Hepatic stellate cell (primary cell): ENCODE data around the gene MDFIC2.
A peak's percentile ranks its signal among the peaks of the same experiment; 100 is the strongest.
"Not testable (repeated sequence)": the region's sequence is repeated elsewhere in the genome, so short reads cannot be mapped to it uniquely, and the experiment has no call there.

Source experiments
- DNase-seq: peaks from one replicate; pipeline ENCODE4 v3.0.0; 2011; ENCODE audit warnings: low spot score

Gene MDFIC2

DNA sequence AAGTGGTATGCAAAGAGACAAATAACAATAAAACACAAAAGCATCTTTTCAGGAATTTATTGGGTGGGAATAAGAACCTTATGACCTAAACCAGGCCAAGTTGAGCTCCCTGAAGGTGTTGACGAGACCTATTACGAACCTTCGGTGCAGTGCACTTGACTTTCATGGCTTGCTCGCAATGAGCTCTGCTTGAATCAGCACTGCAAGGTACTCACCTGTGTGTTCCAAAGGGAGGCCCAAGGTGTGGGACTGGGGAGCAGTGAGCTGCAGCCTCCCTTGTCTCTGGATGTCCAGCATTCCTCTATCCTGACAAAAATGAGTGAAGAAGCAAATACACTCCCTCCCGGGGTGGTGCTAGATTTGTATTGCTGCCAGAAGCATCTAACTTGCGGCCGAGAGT, at the start of gene MDFIC2:
TSS of gene MDFIC2 (minus strand) at position 303 of the 400 bp plus-strand sequence. CDS start 665 bp downstream, outside the sequence.
- no peak for DNase-seq

DNA sequence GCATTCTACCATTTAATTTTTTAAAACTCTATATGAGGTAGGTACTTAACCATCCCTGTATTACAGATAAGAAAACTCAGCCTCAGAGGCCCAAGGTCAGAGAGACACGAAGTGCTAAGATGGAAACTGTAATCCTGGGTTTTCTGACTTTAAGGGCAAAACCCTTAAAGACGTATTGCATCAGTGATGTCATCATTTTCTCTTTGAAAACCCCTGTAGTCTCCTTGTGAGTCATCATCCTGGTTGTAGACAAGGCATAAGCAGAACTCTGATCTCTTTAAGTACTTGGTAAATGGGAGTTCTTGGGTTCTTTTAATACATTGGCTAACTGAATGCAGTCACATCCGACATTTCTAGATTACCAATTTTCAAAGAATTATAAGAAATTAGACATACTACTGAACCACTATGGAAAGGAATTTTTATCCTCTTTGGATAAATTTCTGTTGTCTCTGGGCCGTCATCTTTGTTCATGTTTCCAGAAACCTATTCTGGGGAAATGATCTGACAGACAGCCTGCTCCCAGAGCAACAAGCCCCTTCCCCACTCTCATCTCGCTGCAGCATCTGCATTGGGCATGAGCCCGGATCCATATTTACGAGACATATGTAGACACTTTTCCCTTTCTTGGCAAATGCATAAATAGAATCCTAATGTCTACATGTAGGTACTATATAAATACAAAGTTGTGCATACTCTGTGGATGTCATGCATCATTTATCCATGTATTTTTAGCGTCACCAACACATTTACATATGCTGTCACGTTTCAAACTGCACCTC, 48.7 kb upstream of the MDFIC2 start:
- no peak for DNase-seq

DNA sequence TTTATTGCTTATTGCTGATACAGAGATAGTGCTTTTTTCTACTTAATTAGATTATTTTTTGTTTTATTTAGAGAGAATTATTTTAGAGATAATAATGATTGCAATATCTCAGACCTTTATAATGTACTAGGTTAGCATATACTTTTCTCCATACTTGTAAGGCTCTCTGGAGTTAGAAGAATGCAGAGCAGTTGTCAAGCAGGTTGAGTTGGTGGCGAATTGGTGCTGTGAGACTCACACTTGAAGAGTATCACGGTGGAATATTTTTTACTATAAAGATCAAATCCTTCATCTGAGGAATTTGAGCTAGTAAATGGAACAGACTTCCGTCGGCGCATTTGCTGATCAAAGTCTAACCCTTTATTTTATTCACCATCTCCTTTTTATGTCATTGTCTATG, 47.3 kb upstream of the MDFIC2 start:
- DNase-seq: no peak

DNA sequence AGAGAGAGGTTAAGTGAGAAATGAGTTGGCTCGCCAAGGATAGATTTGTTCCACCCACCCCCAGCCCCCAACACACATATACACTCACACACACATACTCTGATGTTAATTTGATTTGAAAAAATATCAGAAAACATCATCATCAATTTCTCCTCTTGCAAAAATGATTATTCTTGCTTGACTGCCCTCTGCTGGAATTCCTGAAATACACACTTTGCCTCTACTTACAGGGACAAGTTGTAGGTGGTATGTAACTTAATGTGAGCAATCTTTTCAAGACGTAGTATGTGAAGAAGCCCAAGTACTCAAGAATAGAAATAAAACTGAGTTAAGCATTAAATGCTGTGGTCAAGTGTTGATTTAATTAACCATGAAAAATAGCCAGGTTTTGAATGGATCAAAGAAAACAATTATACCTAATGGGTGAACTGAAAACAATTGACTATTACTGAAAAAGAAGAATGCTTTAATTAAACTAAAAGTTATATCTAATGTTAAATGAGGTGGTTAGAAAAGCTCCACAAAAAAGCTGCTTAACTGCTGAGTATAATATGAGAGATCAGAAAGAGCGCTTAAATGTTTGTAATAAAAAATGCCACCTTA, 46.6 kb upstream of the MDFIC2 start:
- peak; percentile 1 for DNase-seq

DNA sequence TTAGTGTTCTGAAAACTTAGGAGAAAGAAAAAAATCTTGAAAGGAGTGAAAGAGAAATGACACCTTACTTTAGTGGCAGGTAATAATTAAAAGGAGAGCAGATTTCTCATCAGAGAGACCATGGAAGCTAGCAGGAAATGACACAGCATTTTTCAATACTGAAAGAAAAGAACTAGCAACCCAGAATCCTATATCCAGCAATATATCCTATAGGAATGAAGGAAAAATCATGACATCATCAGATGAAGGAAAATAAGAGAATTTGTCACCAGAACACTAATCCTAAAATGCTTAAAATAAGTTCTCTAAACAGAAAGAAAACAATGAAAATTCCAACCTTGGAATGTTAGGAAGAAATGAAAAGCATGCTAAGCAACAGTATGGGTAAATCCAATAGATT, 39.8 kb upstream of the MDFIC2 start:
- DNase-seq: no peak

DNA sequence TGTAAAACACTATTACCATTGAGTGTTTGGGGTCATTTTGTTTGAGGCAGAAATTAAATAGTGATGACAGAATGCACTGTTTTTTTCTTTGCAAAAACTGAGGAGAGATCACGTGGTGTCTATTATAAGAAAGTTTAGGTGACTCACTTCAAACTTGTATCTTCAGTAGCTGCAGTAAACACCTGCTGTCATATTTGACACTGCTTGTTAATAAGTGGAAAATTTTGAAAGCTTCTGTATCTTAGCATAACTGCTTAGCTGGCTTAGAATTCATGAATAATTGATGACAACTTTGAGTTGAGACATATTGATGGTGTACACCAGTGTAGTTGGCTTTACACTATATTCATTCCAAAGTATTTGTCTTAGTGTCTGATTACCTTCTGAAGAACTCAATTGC, 29.7 kb upstream of the MDFIC2 start:
- DNase-seq: no peak

DNA sequence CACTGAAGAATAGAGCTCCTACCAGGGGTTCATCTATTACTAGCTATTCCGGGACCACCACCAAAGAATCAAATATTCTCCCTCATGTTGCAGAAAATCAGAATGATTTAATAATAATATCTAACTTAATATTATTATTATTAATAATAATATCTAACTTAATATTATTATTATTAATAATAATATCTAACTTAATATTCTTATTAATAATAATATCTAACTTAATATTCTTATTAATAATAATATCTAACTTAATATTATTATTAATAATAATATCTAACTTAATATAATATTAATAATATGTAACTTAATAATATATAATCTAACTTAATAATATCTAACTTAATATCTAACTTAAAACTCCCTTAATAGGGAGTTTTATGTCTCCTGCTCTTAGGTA, 24.4 kb upstream of the MDFIC2 start:
- DNase-seq: not testable (repeated sequence)

DNA sequence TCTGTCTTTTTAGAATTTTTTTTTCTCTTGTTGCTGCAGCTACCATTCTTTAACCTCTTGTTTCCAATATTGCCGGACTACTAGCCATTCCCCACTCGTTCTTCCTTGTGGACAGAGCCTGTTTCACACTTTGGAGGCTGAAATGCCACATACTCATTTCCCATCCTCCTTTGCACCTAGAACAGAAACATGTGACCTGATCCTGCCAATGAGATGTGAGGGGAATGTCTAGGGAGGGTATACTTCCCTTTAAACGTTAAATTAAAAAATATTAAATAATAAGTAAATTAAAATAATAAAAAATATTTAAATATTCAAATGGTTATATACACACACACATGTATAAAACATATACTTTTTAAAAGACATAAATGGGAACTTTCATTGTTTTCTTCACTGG, 20.6 kb upstream of the MDFIC2 start:
- DNase-seq: no peak

DNA sequence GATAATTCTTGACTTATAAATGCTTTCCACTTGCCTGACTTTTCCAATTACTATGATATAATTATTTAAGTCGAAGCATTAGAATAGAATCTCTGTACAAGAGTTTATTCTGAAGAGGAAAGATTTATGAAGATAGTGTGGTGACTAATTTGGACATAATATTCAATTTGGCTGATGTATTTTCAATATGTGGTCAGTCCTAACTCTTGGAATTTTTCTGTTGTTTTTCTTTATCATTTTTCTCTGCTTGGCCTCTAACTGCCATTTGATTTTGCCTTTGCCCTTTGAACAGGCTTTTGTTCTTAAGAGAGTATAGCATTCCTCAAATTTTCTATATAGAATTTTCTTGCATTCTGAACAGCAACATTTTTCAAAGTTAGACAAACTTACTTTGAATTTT, 2.6 kb upstream of the MDFIC2 start:
- DNase-seq: no peak

DNA sequence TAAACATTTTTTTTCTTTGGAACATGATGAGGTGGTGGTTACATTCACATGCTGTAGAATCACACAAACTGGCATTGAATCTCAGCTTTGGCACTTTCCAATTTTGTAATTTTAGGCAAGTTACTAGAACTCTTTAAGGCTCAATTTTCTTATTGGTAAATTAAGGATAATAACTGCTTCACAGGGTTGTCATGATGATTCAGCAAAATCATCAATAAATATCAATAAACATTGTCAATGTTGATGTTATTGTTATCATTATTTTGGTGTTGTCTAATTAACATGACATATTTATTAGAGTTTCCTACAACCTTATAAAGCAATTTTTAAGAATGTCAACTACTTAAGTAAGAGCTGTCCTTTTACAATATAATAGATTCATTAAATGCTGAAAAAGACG, 1.6 kb downstream of the MDFIC2 start:
- DNase-seq: no peak

DNA sequence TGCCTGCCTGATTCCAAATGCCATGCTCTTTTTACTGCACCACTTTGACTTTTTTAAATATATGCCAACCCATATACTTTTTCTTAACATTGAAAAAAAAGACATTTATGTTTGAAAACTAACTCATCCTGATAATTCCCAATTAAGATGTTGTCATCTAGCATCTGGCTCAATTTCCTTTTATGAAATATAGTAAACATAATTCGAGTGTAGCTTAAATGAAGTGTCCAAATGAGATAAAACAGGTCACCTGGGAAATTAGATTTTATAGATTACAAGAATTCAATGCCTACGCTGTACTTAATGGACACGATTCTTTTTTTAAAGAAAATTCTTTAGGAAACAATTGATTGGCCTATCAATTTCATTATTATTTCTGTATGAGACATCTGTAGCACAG, 2.8 kb downstream of the MDFIC2 start:
- DNase-seq: no peak

DNA sequence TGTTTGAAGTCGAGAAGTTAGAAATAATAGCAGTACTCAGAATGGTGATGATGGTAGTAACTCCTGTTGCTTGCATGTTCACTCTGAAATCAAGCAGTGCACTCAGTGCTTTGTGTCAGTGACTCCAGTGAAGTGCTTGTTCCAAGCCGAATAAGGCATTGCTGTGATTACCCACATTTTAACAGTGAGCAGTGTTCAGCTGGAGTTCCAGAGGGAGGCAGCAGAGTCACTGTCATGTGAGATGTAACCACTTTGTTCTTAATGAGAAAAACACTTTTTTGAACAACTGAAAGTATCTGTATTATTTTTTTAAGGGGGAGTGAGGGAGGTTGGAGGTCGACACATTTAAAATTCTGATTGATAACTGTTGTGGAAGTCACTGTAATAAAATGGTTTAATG, 3.7 kb downstream of the MDFIC2 start:
- peak; percentile 6 for DNase-seq

DNA sequence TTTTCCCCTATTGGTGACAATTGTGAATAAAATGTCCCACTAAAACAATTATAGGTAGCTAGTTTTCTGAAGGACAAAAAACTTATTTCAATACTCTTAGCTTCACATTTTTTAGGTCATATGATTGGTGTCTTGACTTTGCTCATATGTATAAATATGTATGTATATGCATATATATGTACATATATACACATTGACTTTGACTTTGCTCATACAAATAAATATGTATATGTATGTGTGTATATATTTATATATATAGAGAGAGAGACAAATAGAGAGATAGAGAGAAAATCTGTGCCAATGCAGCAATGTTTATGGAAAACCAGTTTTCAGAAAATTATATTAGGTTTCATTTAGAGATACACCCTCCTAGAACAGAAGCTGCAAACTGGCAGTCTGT, 5.7 kb downstream of the MDFIC2 start:
- no peak for DNase-seq

DNA sequence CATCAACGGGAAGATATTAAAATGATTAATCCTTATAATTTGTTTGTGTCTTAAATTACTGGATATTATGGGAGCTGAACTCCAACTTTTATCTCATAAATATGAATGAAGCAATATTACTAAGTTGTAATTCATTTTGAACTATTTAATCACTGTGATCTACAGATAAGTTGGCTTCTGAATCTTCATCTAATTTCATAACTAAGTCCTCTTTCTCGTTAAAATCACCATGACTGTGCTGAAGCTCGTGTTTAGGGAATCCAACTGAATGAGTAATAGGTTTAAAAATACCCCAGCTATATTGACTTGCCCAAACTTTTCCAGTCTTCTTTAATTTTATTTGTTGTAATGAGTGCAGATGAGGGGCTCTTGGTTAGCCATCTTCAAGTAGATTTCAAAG, 14.1 kb downstream of the MDFIC2 start:
- peak; percentile 10 for DNase-seq

DNA sequence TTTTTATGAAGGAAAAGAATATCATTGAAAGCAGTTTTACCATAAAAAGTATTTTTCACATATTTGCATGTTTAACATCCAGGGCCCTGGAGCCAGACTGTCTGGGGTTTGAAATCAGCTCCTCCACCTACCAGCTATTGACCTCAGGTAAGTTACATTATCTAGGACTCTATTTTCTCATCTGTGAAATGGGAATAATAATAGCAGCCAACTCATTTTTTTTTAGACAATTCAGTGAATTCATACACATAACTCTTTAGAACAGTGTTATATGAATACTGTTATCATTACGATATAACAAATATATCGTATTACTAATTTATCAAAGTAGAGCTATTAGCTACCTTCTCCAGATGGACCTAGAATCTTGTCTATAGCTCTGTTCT, 21.3 kb downstream of the MDFIC2 start:
- no peak for DNase-seq

DNA sequence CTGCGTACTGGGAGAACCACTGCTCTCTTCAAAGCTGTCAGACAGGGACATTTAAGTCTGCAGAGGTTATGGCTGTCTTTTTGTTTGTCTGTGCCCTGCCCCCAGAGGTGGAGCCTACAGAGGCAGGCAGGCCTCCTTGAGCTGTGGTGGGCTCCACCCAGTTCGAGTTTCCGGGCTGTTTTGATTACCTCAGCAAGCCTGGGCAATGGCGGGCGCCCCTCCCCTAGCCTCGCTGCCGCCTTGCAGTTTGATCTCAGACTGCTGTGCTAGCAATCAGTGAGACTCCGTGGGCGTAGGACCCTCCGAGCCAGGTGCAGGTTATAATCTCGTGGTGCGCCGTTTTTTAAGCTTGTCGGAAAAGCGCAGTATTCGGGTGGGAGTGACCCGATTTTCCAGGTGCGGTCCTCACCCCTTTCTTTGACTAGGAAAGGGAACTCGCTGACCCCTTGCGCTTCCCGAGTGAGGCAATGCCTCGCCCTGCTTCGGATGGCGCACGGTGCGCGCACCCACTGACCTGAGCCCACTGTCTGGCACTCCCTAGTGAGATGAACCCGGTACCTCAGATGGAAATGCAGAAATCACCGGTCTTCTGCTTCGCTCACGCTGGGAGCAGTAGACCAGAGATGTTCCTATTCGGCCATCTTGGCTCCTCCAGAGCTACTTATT, 21.9 kb downstream of the MDFIC2 start:
- not testable (repeated sequence) for DNase-seq

DNA sequence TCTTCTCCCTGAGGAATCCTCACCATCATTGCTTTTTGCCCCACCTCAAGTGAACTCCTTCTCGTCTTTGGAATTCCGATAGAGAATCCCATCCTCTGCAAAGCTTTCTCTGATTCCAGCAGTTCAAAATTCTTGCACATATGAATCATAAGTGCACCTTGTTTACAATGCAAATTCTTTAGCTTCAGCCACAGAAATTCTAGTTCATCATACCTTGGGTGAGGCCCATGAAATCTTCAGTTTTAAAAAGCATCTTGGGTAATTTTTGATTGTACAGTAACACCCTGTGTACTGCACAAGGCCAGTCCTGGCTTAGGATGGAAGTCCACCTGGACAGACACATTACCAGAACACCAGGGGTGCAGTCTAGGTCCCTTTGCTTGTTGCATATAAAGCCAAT, 30.8 kb downstream of the MDFIC2 start:
- DNase-seq: peak; percentile 3

DNA sequence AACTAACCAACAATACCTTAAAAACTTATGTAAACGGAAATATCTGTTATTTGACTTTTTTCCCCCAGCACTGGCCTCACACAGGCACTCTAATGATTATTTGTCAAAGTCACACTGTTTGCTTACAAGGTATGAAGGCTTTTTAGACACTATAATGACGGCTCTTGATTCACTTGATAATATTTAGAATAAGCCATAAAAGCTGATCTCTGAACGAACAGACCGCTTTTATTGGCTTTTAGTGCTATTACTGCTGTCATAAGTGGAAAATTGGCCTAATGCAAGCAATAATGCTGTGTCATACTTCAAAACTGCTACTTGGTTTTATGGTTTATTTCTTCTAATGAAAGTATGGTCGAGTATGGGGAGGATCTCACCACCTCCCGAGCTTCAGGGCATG, 35.1 kb downstream of the MDFIC2 start:
- no peak for DNase-seq

DNA sequence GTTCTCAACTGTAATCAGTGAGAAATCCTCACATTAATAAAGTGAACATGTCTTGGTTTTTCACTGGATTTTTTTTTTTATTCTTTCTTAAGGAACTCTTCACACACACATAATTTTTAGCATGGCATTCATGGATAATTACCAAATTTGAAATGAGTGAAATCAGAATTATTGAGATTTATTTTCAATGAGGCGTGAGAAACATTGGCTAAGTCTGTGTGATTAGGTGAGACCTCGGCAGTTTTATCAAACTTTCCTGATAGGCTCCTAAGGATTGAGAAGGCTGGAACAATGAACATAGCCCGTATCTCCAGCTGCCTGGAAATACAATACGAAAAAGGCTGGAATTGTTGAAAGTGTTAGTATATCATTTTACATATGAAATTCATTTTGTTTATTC, 35.5 kb downstream of the MDFIC2 start:
- no peak for DNase-seq

DNA sequence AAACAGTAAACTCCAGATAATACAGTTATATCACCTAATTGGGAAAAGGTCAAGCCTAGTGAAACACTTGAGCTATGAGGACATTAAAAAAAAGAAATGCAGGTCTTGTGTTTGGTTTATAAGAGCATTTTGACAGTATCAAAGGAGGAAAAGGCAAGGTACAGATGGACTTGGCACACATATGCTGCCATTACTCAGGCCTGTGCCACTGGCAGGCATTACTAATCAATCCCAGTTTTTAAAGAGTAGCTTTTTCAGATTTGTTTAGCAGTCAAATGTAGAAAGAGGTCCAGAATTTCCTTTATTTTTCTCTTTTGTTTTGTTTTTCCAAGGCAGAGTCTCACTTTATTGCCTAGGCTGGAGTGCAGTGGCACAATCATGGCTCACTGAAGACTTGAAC, 38.9 kb downstream of the MDFIC2 start:
- no peak for DNase-seq

DNA sequence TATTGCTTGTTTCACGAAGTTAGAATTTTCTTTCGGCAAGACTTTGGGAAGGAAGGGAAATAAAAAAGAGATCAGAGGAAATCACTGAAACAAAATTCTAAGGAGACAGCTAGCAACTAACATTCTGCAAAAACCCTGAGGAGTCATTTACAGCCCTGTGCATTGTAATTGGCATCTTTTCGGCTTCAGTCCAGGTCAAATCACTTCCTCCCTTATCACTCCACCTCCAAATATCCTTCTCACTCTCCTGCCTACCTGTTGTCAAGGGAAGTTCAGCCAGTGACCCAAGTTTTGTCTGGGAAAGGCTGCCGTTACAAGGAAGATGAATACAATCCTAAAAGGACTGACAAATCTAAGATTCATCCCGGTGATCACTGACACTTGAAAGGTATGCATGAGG, 39.6 kb downstream of the MDFIC2 start:
- DNase-seq: no peak

DNA sequence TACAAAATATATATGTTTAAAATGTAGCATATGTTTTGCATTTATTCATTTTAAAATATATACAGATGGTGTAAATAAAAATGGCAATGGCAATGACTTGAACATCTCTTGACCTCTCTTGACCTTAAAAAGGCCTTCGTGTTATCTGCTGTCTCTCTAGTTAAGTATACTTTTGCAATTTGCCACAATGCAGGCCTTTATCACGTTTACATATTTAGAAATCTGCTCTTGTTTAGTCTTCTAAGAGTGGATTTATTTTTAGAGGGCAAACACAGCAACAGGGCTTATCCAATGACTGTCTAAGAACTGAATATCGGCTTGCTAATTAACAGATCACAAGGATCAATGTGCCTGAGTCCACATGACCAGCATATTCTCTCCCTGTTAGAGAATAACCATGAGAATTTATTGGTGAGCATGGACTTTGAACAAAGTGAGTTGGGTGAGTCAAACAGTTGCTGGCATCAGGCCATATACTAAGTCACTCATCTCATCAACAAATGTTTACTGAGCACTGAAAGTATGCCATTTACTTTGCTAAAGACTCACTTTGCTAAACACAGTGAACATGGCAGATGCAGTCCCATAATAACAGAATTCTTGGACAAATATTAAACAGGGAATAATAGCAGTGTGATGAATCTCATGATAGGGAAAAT, 48.2 kb downstream of the MDFIC2 start:
- DNase-seq: no peak

DNA sequence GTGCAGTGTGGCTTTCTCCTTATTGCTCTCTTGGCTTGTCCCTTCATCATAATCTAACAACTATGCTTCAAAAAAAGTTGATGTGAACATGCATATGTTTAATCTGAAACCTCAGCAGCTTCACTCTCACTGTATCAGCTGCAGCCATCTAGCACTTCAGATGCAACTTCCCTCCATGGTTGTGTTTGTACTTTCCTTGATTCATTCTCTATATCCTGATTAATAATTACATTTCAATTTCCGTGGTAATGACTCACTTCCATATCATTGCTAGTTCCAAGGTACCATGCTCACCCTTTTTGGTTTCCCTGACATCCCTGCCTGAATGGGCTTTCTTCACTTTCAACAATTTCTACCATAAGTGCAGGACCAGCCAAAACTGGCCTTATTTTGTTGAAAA, 51.2 kb downstream of the MDFIC2 start:
- no peak for DNase-seq
